ENCODE measurements around the gene PAPLN.

PAPLN gene

DNA sequence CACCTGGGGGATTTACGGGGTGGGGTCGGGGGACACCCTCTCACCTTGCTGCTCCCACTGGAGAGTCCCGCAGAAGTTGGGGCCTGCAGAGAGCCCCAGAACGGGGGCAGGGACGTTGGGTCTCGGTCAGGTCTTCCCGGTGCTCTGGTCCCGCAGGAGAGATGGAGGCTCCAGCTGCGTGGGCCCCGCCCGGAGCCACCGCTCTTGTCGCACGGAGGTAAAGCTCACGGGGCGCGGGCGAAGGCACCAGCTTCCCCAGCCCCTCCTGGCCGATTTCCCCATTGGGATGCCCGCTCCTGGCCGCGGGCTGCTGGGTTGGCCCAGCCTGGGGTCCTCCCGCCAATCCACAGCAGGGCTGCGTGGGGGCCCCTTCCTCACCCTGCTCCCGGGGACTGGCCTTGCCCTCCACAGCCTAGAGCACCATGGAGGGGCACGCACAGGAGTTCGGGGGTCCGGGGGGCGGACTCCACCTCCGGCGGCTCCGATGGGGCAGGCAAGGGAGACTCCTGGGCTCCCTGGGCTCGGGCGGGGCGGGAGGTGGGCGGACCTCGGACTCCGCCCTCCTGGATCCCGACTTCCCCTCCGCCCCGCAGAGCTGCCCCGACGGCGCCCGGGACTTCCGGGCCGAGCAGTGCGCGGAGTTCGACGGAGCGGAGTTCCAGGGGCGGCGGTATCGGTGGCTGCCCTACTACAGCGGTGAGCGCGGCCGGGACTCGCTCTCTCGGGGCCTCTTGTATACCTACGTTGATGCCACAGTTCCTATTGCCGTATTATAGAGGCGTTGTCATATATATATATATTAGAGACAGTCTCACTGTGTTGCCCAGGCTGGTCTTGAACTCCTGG is 8.4 kb downstream of the PAPLN start:
- peak; percentile 21 for DNase-seq (ENCODE audit: low read depth)

DNA sequence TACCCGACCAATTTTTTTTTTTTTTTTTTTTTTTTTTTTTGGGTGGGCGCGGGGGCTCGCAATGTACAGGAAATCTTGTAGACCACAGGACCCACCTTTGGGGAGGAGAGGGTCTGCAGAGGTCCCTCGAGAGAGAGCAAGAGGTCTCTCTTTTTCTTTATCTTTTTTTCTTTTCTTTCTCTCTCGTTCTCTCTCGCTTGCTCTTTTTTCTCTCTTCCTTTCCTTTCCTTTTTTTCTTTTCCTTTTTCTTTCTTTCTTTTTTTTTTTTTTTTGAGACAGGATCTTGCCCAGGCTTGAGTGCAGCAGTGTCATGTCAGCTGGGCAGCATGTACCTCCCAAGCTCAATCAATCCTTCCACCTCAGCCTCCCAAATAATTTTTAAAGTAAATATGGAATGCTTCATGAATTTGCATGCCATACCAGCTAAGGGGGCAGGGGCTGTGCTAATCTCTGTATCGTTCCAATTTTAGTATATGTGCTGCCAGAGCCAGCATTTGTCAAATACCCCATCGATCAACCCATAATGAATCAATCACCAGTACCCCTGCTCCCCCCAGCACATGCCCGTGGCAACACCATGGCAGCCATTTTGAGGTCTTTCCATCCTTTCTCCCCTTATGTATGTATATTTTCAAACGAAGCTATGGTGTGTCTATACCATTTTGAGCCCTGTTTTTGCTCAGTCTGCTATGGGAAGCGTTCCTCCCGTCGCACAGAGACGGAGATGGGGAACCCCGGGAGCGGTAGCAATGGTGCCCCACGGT is 9.3 kb downstream of the PAPLN start:
- DNase-seq (ENCODE audit: low read depth), result no peak

DNA sequence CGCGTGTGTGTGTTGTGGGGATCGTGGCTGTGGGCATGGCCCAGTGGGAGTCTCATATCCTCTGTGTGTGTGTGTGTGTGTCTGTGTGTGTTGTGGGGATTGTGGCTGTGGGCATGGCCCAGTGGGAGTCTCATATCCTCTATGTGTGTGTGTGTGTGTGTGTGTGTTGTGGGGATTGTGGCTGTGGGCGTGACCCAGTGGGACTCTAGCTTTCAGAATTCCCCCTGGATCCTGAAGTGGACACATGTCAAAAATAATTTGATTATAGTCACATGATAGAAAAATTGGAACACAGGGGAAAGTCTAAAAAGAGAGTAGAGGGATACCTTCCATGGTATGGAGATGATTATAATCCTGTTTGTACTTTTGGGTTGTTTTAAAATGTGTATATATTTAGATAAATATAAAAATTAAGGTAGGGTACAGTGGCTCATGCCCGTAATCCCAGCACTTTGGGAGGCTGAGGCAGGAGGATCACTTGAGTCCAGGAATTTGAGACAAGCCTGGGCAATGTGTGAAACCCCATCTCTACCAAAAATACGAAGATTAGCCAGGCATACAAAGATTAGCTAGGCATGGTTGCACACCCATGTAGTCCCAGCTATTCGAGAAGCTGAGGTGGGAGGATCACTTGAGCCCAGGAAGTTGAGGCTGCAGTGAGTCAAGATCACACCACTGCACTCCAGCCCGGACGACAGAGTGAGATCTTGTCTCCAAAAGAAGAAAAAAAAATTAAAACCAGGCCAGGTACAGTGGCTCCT is 11.0 kb downstream of the PAPLN start:
- no peak for DNase-seq (ENCODE audit: low read depth)

DNA sequence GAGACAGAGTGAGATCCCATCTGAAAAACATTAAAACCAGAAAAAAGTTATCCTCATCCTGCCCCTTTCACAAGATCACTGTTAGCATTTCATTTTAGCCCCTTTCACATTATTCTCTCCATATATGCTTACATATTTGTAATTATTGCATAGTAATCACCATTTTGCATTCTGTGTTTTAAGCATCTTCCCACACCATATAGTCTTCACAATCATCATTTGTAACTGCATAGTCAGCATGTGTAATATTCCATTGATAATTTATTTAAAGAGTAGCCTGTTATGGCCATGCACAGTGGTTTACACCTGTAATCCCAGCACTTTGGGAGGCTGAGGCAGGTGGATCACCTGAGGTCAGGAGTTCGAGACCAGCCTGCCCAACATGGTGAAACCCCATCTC is 11.8 kb downstream of the PAPLN start:
- no peak for DNase-seq (ENCODE audit: low read depth)

DNA sequence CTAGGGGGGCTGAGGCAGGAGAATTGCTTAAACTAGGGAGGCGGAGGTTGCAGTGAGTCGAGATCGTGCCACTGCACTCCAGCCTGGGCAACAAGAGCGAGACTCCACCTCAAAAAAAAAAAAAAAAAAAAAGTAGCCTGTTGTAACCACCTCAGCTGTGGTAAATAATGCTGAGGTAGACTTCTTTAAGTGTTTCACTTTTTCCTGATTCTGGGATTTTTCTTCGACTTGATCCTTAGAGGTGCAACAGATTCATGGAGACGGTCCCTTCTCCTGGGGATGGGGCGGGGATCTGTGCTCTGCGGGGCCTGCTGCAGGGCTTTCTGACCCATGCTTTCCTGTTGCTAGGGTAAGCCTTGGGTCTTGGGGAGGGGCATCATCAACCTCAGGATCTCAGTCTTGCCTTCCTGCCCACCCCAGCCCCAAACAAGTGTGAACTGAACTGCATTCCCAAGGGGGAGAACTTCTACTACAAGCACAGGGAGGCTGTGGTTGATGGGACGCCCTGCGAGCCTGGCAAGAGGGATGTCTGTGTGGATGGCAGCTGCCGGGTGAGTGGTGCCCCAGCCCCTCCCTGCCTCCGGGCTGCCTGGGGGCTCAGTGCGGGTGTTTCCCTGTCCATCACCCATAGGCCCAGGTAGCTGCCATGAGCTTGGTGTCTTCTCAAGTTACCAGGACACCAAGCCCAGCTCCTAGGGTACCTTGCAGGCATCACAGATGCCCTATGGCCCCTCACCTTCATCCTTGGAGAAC is 12.4 kb downstream of the PAPLN start:
- DNase-seq (ENCODE audit: low read depth), result no peak

DNA sequence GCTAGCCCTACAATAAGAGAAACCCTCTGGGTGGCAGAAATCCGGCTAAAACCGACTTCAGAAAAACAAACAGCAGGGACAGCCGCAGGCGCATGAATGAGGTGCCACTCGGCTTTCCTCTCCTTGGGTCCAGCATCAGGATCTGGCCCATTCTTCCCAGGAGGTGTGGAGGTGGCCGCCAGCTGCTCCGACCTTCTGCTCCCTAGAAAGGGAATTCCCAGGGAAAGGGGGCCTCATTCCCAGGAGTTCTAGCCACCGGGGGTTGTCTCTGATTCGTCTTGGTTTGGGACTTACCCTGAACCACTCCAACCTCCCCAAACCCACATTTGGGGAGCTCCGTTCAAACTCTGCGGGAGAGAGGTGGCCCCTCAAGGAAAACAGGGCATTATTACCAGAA is 13.0 kb downstream of the PAPLN start:
- no peak for DNase-seq (ENCODE audit: low read depth)

DNA sequence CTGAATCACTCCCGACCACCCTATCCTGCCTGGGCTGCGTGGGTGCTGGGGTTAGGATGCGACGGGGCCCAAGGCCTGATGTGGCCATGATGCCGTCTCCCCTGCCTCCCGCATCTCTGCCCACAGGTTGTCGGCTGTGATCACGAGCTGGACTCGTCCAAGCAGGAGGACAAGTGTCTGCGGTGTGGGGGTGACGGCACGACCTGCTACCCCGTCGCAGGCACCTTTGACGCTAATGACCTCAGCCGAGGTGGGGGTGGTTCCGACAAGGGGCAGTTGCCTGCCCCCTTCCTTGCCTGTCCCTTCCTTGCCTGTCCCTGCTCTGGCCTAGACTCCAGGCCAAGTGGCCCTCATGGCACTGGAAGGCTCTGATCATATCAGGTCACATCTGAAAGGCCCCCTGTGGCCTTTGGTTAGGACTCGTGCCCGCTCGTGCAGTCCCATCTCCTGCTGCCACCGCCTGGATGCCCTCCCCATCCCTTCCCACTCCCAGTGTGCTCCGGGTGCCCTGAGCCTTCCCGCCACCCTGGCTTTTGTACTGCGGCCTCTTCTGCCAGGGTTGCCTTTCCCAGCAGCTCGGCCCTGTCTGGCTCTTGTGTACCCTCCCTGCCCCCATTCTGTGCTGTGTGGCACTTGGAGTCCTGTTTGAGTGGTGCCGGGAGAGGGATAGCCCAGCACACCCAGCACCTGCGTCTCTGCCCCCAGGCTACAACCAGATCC is 13.6 kb downstream of the PAPLN start:
- DNase-seq (ENCODE audit: low read depth), result no peak

DNA sequence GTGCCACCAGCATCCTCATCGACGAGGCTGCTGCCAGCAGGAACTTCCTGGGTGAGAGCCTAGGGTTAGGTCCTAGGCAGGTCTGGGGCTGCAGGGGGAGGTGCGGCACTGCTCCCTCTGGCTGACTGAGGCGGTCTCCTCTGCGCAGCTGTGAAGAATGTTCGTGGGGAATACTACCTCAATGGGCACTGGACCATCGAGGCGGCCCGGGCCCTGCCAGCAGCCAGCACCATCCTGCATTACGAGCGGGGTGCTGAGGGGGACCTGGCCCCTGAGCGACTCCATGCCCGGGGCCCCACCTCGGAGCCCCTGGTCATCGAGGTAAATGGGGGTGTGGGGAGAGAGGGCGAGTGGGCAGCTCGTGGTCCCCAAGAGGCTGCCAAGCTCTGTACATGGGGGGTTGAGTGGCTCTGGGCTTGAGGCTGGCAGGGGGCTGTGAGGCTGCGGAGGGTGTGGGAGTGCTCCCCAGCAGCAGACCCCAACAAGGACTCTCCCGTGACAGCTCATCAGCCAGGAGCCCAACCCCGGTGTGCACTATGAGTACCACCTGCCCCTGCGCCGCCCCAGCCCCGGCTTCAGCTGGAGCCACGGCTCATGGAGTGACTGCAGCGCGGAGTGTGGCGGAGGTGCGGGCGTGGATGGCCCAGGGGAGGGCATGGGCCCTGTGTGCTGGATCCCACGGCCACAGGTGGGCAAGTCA is 14.4 kb downstream of the PAPLN start:
- DNase-seq (ENCODE audit: low read depth), result no peak

DNA sequence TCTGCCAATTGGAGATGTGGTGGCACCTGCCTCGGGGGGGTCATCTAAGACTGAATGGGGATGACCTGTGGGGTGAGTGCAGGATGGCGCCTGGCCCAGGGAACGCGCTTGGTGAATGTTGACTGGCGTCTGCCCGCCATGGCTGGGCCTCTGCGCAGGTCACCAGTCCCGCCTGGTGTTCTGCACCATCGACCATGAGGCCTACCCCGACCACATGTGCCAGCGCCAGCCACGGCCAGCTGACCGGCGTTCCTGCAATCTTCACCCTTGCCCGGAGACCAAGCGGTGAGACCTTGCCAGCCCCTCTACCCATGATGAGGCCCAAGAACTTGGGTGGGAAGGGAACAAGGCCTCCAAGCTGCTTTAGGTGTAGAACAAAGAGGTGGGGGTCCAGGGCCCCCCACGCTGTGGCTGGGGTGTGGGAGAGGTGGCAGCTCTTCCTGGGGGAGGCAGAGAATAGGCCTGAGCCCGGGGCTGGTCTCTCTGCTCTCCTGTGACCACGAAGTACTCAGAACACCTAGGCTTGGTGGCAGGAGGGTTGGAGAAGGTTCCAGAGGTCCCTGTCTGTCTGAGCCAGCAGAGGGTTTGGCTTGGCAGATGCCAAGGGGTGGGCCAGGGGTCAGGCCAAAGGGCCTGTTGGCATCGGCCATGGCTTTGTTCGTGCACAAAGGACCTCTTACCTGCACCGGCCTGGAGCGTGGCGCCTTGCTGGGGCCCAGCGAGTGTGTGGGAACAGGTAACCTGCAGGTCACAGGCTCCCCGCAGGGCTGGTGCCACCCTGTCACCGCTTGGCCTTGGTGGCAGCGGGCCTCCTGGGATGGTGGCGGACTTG is 15.4 kb downstream of the PAPLN start:
- no peak for DNase-seq (ENCODE audit: low read depth)

DNA sequence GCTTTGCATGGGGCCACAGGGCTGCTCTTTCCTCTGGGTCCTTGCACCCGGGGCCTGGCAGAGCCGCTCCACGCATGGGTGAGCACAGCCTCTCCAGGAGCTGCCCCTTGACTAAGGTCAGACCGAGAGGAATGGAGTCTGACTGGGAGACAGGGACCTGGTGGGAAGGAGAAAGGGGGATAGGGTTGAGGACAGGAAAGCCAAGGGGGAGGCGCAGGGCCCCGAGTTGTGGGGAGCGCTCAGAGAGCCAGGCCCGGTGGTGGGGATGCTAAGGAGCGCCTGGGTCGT is 16.0 kb downstream of the PAPLN start:
- no peak for DNase-seq (ENCODE audit: low read depth)

DNA sequence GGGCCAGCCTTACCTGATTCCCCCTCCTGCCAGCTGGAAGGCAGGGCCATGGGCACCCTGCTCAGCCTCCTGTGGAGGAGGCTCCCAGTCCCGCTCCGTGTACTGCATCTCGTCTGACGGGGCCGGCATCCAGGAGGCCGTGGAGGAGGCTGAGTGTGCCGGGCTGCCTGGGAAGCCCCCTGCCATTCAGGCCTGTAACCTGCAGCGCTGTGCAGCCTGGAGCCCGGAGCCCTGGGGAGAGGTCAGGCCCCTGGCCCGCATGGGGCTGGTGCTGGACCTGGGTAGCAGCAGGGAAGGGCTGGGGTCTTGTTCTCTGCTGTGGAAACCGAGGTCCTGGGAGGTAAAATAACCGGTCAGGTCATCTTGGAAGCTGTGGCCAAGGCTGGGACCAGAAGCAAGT is 16.4 kb downstream of the PAPLN start:
- DNase-seq (ENCODE audit: low read depth), result no peak

DNA sequence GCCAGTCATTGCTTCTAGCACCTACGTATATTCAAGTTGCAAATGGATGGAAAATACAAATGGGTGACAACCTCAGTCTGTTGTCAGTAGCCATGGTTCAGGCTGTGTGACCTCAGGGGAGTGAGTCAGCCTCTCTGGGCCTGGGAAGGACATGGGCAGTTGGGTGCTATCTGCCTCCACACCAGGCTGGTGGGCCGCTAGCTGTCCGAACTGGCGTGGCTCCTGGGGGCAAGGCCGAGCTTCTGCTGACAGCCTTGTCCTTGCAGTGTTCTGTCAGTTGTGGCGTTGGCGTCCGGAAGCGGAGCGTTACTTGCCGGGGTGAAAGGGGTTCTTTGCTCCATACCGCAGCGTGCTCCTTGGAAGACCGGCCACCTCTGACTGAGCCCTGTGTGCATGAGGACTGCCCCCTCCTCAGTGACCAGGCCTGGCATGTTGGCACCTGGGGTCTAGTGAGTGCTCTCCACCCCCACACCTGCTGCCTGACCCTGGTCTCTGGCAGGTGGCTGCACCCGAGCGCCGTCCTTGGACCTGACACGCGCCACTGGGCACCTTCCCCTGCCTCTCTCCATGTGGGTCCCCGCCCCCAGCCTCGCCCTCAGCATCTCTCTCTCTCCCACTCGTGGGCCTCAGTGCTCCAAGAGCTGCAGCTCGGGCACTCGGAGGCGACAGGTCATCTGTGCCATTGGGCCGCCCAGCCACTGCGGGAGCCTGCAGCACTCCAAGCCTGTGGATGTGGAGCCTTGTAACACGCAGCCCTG is 17.1 kb downstream of the PAPLN start:
- no peak for DNase-seq (ENCODE audit: low read depth)

DNA sequence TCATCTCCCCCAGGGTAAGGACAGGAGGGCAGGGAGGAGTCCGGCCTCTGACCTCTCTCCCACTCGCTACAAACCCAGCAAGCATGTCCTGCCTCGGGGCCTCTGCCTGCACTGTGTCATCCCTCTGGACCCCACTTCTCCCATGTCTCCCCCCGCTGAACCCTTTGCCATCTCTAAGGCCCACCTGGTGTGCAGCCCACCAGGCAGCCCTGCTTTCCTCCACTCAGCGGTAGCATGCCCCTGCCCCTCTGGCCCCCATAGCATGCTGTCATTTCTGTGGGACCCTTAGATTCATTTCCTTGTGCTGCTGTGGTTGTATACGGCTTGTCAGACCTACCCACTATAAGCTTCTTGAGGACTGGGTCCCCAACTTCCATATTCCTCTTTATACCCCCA is 17.7 kb downstream of the PAPLN start:
- no peak for DNase-seq (ENCODE audit: low read depth)

DNA sequence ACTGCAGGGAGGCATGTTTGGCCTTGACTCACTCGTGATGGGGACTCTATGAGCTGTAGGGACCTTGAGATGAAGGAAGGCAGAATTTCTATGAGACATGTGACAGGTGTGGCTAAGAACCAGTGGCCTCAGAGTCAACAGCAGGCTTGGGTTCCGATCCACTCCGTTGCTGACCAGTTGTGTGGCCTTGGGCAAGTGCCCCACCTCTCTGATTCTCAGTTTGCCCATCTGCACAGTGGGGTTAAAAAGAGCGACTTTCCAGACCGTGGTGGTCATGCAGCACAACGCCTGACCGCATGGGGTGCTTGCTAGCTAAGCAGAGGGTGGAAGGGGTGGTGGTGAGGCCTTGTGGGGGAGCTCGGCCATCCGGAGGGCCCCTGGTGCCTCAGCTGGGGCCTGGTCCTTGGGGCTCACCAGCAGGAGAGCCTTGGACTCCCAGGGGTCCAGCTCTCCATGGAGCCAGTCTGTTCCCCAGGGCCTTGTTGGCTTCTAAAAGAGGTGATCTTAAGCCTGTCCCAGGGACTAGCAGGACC is 18.5 kb downstream of the PAPLN start:
- DNase-seq (ENCODE audit: low read depth), result no peak

DNA sequence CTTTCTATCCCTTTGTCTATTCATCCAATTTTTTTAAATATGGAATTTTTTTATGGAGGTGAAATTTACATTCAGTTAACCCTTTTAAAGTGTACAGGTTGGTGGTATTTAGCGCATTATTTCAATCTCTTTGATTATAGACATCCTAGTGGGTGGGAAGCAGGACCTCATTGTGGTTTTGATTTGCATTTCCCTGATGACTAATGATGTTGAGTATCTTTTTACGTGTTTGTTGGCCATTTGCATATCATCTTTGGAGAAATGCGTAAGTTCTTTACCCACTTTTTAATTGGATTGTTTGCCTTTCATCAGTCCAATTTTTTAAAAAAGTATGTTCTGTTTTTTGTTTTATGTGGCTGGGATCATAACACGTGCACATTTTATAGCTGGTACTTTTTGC is 20.8 kb downstream of the PAPLN start:
- no peak for DNase-seq (ENCODE audit: low read depth)

DNA sequence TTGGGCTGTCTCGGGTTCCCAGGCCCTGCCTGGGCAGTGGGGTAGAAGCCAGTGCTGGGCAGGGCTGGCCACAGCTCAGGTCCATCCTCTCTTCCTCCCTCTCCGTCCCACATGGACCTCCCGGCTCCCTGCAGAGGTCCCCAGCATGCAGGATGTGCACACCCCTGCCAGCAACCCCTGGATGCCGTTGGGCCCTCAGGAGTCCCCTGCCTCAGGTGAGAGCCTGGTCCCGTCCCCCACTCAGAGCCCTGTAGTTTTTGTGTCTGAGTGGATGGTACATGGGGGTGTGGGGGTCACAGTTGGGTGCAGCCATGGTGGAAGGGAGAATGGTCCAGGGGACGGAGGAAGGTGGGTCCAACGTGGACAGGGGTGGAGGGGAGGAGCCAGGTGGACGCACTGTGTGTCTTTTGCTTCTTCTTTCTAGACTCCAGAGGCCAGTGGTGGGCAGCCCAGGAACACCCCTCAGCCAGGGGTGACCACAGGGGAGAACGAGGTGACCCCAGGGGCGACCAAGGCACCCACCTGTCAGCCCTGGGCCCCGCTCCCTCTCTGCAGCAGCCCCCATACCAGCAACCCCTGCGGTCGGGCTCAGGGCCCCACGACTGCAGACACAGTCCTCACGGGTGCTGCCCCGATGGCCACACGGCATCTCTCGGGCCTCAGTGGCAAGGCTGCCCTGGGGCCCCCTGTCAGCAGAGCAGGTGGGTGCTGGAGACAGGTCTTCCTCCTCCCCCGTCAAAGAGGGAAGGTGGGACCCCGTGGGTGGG is 21.7 kb downstream of the PAPLN start:
- no peak for DNase-seq (ENCODE audit: low read depth)

DNA sequence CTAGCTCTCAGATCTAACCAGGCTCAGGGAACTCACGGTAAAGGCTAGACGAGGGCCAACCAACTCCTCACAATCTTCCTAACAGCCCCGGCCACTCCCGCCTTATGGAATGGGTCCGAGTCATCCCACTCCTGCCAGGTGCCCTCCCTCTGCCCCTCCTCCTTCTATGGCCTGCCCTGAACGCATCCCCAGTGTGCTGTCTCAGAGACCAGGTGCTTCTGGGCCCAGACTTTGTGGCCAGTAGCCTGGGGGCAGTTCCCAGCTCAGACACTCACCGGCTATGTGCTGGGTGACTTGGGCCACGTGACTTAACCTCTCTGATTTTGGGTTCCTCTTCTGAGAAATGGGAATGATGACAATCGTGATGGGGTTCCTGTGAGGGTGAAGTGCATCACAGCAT is 22.5 kb downstream of the PAPLN start:
- no peak for DNase-seq (ENCODE audit: low read depth)

DNA sequence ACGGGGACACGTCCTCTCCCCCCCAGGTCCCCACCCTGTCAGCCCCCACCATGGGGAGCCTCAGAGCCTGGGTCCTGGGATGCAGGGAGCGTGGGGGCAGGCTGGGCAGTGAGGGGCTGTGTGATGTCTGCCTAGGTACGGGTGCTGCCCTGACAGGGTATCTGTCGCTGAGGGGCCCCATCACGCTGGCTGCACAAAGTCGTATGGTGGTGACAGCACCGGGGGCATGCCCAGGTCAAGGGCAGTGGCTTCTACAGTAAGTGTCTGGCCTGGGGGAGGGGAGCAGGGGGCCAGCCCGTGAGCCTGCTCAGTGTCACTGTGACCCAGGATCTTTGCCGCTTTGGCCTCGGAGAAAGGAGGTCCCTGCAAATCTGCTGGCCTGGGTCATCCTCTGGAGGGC is 23.3 kb downstream of the PAPLN start:
- no peak for DNase-seq (ENCODE audit: low read depth)
